WTC11 (cell line): Measurements from ENCODE around the gene WDR91. TPM values are rescaled to one million over a fixed set of nuclear protein-coding genes. Genes with fewer than 3 reads are reported as not detected.

Experiments
- ATAC-seq: fragments of 200-7000 bp; cut with Tn5 transposase; 2 replicates; pipeline ENCODE4 v1.10.0; 2021; ENCODE audit warnings: mild to moderate bottlenecking, moderate library complexity
- CTCF ChIA-PET: fragments of 300-600 bp; sonication (Branson Sonifier 250); formaldehyde crosslinking; loops from one replicate; lab custom pipeline; 2021; ENCODE audit warnings: antibody characterized with exemption; lab: Charles Lee
- POLR2A ChIA-PET: fragments of 350-600 bp; sonication (Branson Sonifier 250); formaldehyde crosslinking; loops from one replicate; lab custom pipeline; 2021; ENCODE audit warnings: antibody characterized with exemption; lab: Charles Lee
- DNase-seq: peaks from one replicate; pipeline ENCODE4 v3.0.0; 2021; ENCODE audit warnings: low spot score
- H3K27ac Mint-ChIP-seq: 2 replicates; pipeline ENCODE4 v1.8.0; 2021; ENCODE audit warnings: mixed read lengths
- H3K27me3 Mint-ChIP-seq: 2 replicates; pipeline ENCODE4 v1.8.0; 2021; ENCODE audit warnings: low read depth, mild to moderate bottlenecking, moderate library complexity, mixed read lengths
- H3K36me3 Mint-ChIP-seq: 2 replicates; pipeline ENCODE4 v1.8.0; 2021; ENCODE audit warnings: mixed read lengths
- H3K4me1 Mint-ChIP-seq: 2 replicates; pipeline ENCODE4 v1.8.0; 2022; ENCODE audit warnings: mixed read lengths
- H3K4me3 Mint-ChIP-seq: 2 replicates; pipeline ENCODE4 v1.8.0; 2021; ENCODE audit warnings: mild to moderate bottlenecking, moderate library complexity, mixed read lengths
- H3K9me3 Mint-ChIP-seq: 2 replicates; pipeline ENCODE4 v1.8.0; 2021; ENCODE audit warnings: mixed read lengths
- CREM ChIP-seq: sonication (generic); formaldehyde crosslinking; IDR thresholded peaks from 2 replicates; pipeline ENCODE4 v1.8.1; 2022; ENCODE audit warnings: mild to moderate bottlenecking, missing genetic modification reagents, moderate library complexity
- ESRRA ChIP-seq: sonication (generic); formaldehyde crosslinking; IDR thresholded peaks from 2 replicates; pipeline ENCODE4 v1.8.1; 2022; ENCODE audit warnings: mild to moderate bottlenecking, missing genetic modification reagents, borderline replicate concordance
- RELA ChIP-seq: sonication (generic); formaldehyde crosslinking; IDR thresholded peaks from 2 replicates; pipeline ENCODE4 v1.8.1; 2022; ENCODE audit warnings: missing genetic modification reagents, mild to moderate bottlenecking, borderline replicate concordance
- total RNA-seq: library from RNA; stranded (reverse); gene quantifications from 3 replicates; pipeline ENCODE4 v1.2.3, GENCODE V29; 2021
- TF ChIP-seq, protein P1 (sequence below): fragments of 250-450 bp; sonication (Bioruptor Pico); IDR thresholded peaks from 2 replicates; pipeline ENCODE4 v1.8.0; 2021; ENCODE audit warnings: mild to moderate bottlenecking
- TF ChIP-seq, protein P2 (sequence below): sonication (generic); formaldehyde crosslinking; IDR thresholded peaks from 2 replicates; pipeline ENCODE4 v1.8.1; 2023; ENCODE audit warnings: mild to moderate bottlenecking, missing genetic modification reagents
- TF ChIP-seq, protein P3 (sequence below): sonication (generic); formaldehyde crosslinking; IDR thresholded peaks from 2 replicates; pipeline ENCODE4 v1.8.0; 2023; ENCODE audit warnings: missing genetic modification reagents
- TF ChIP-seq, protein P4 (sequence below): sonication (generic); formaldehyde crosslinking; IDR thresholded peaks from 2 replicates; pipeline ENCODE4 v1.8.1; 2022; ENCODE audit warnings: missing genetic modification reagents, borderline replicate concordance
- TF ChIP-seq, protein P5 (sequence below): fragments of 250-450 bp; sonication (Bioruptor Pico); conservative IDR thresholded peaks from 2 replicates; pipeline ENCODE4 v1.9.0; 2021; ENCODE audit warnings: mild to moderate bottlenecking
- TF ChIP-seq, protein P6 (sequence below): sonication (generic); formaldehyde crosslinking; IDR thresholded peaks from 2 replicates; pipeline ENCODE4 v1.8.0; 2022; ENCODE audit warnings: missing genetic modification reagents
- TF ChIP-seq, protein P7 (sequence below): sonication (generic); formaldehyde crosslinking; IDR thresholded peaks from 2 replicates; pipeline ENCODE4 v1.8.0; 2023; ENCODE audit warnings: missing genetic modification reagents, mild to moderate bottlenecking, borderline replicate concordance
- TF ChIP-seq, protein P8 (sequence below): fragments of 250-450 bp; sonication (Bioruptor Pico); IDR thresholded peaks from 2 replicates; pipeline ENCODE4 v1.9.0; 2021; ENCODE audit warnings: mild to moderate bottlenecking

WDR91 gene
- total RNA-seq, 1 experiment from 2014 or later, result 12.0 TPM

DNA sequence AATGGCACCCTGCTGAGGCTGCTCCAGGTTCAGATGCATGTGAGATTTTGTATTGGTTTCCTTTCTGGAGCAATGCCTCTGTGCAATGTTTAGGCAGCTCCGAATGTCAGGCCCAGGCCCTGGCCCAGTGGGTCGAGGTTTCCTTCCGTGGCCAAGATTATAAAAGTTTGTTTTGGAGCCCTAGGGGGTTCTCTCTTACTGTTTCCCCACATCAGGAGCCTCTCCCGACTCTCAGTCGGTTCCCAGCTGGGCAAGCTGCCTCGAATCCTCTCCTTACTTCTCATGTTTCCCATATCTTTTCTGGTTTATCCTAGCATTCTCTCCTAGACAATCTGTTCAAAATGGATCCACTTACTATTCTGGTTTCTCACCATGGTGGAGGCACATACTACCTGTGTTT is 52.5 kb downstream of the WDR91 start:
- DNase-seq (no peak), ATAC-seq (no peak)
- H3K9me3 Mint-ChIP-seq, result peaks cover 66% of the 10 kb centered on the region
- no peak overlapping the region; the same call in 1 of the 2 replicates for H3K27ac Mint-ChIP-seq
- peaks cover 78% of the 10 kb centered on the region for H3K36me3 Mint-ChIP-seq
- peaks cover 5% of the 10 kb centered on the region for H3K27me3 Mint-ChIP-seq
- ChIA-PET POLR2A (no interaction called here), CTCF (no interaction called here)
- TF ChIP-seq, protein P1, sequence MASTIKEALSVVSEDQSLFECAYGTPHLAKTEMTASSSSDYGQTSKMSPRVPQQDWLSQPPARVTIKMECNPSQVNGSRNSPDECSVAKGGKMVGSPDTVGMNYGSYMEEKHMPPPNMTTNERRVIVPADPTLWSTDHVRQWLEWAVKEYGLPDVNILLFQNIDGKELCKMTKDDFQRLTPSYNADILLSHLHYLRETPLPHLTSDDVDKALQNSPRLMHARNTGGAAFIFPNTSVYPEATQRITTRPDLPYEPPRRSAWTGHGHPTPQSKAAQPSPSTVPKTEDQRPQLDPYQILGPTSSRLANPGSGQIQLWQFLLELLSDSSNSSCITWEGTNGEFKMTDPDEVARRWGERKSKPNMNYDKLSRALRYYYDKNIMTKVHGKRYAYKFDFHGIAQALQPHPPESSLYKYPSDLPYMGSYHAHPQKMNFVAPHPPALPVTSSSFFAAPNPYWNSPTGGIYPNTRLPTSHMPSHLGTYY (CRISPR knock-in tag), result no peak
- TF ChIP-seq, protein P2, sequence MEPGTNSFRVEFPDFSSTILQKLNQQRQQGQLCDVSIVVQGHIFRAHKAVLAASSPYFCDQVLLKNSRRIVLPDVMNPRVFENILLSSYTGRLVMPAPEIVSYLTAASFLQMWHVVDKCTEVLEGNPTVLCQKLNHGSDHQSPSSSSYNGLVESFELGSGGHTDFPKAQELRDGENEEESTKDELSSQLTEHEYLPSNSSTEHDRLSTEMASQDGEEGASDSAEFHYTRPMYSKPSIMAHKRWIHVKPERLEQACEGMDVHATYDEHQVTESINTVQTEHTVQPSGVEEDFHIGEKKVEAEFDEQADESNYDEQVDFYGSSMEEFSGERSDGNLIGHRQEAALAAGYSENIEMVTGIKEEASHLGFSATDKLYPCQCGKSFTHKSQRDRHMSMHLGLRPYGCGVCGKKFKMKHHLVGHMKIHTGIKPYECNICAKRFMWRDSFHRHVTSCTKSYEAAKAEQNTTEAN (CRISPR knock-in tag), result no peak
- H3K4me1 Mint-ChIP-seq, result peaks cover 26% of the 10 kb centered on the region
- no peak overlapping the region for H3K4me3 Mint-ChIP-seq

DNA sequence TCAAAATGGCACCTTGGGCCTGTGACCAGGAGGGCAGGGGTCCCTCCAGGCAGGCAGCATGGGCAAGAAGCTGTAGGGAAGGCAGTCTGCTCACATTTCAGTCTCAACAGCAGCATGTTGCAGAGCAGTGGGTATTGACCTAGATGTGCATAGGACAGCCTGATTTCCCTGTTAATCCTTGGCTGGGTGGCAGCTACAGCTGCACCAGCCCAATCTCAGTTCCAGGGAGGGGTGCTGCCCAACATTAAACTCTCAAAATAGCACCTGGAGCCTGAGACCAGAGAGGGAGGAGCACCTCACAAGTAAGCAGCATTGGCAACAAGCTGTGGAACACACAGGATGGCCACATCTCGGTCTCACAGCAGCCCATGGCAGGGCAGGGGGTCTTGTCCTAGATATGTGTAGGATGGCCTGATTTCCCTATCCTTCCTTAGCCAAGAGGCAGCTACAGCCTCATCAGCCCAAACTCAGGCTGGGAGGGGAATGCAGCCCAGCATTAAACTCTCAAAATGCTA is 53.1 kb downstream of the WDR91 start:
- TF ChIP-seq, protein P3, sequence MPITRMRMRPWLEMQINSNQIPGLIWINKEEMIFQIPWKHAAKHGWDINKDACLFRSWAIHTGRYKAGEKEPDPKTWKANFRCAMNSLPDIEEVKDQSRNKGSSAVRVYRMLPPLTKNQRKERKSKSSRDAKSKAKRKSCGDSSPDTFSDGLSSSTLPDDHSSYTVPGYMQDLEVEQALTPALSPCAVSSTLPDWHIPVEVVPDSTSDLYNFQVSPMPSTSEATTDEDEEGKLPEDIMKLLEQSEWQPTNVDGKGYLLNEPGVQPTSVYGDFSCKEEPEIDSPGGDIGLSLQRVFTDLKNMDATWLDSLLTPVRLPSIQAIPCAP (CRISPR knock-in tag), result no peak
- TF ChIP-seq, protein P4, sequence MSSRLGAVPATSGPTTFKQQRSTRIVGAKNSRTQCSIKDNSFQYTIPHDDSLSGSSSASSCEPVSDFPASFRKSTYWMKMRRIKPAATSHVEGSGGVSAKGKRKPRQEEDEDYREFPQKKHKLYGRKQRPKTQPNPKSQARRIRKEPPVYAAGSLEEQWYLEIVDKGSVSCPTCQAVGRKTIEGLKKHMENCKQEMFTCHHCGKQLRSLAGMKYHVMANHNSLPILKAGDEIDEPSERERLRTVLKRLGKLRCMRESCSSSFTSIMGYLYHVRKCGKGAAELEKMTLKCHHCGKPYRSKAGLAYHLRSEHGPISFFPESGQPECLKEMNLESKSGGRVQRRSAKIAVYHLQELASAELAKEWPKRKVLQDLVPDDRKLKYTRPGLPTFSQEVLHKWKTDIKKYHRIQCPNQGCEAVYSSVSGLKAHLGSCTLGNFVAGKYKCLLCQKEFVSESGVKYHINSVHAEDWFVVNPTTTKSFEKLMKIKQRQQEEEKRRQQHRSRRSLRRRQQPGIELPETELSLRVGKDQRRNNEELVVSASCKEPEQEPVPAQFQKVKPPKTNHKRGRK (CRISPR knock-in tag), result no peak
- ChIA-PET POLR2A (no interaction called here), CTCF (no interaction called here)
- ATAC-seq (no peak), DNase-seq (no peak)
- Mint-ChIP-seq H3K9me3 (peaks cover 70% of the 10 kb centered on the region), H3K4me3 (no peak overlapping the region), H3K27ac (no peak overlapping the region), H3K27me3 (peaks cover 5% of the 10 kb centered on the region), H3K36me3 (peaks cover 78% of the 10 kb centered on the region), H3K4me1 (peaks cover 26% of the 10 kb centered on the region)

DNA sequence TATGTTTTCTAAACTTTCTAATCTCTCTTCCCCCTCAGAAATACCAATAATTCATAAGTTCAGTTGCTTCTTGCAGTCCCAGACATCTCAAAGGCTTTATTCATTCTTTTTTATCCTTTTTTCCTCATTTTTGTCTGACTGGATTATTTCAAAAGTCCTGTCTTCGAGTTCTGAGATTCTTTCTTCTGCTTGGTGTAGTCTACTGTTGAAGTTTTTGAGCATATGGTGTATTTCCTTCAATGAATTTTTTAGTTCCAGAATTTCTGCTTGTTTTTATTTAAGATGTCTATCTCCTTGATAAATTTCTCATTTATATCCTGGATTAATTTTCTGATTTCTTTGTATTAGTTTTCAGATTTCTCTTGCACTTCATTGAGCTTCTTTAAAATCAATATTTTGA is 55.0 kb downstream of the WDR91 start:
- peaks cover 57% of the 10 kb centered on the region for H3K9me3 Mint-ChIP-seq
- ATAC-seq (no peak), DNase-seq (no peak)
- peaks cover 60% of the 10 kb centered on the region for H3K36me3 Mint-ChIP-seq
- no peak overlapping the region for H3K4me3 Mint-ChIP-seq
- H3K27me3 Mint-ChIP-seq, result peaks cover 5% of the 10 kb centered on the region
- ChIA-PET POLR2A (interaction anchor here (0.6 kb wide), 1 partner anchor 79 kb away, joined by 4 read pairs; no protein-coding TSS in a partner anchor), CTCF (no interaction called here)
- peaks cover 22% of the 10 kb centered on the region for H3K4me1 Mint-ChIP-seq
- no peak overlapping the region for H3K27ac Mint-ChIP-seq
- TF ChIP-seq, protein P5, sequence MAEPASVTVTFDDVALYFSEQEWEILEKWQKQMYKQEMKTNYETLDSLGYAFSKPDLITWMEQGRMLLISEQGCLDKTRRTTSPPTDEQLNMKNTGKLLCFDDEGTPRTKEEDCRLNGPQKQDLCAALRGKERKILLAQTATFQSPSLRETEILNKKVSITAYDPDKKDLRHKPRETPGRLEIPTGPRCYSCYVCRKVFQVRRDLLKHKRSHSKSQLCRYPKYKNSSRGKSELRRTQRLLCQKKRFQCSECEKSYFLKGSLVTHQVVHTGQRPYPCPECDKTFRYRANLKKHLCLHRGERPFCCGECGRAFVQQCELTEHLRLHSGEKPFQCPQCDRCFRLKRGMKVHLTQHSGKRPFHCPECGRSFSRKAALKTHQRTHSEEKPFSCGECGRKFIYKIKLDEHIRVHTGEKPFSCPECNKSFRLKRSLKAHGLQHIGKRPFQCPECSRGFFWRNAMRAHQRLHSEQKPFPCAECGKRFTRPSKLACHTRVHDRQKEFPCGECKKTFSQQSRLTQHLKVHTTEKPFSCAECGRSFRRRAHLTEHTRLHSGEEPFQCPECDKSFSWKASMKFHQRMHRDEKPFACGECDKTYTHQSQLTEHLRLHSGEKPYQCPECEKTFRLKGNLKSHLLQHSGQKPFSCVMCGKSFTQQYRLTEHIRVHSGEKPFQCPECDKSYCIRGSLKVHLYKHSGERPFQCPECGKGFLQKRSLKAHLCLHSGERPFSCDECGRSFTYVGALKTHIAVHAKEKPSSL (CRISPR knock-in tag), result no peak
- no peak for TF ChIP-seq ESRRA

DNA sequence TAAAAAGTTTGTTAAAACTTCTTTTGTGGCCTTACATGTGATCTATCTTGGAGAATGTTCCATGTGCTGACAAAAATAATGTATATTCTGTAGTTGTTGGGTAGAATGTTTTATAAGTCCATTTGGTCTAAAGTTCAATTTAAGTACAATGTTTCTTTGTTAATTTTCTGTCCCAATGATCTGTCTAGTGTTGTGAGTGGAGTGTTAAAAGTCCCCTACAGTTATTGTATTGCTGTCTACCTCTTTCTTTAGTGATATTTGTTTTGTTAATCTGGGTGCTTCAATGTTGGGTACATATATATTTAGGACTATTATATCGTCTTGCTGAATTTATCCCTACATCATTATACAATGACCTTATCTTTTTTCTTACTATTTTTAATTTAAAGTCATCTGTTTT is 56.6 kb downstream of the WDR91 start:
- peaks cover 52% of the 10 kb centered on the region for H3K9me3 Mint-ChIP-seq
- DNase-seq, result no peak
- CTCF ChIA-PET, result interaction anchor here (0.6 kb wide), 1 partner anchor 508 kb away, joined by 3 read pairs; the partner anchor contains the start of gene BPGM
- H3K27ac Mint-ChIP-seq, result no peak overlapping the region
- no peak for ATAC-seq
- POLR2A ChIA-PET, result no interaction called here
- H3K4me3 Mint-ChIP-seq, result no peak overlapping the region
- H3K4me1 Mint-ChIP-seq, result peaks cover 8% of the 10 kb centered on the region
- H3K27me3 Mint-ChIP-seq, result peaks cover 5% of the 10 kb centered on the region
- peaks cover 46% of the 10 kb centered on the region for H3K36me3 Mint-ChIP-seq
- TF ChIP-seq, protein P6, sequence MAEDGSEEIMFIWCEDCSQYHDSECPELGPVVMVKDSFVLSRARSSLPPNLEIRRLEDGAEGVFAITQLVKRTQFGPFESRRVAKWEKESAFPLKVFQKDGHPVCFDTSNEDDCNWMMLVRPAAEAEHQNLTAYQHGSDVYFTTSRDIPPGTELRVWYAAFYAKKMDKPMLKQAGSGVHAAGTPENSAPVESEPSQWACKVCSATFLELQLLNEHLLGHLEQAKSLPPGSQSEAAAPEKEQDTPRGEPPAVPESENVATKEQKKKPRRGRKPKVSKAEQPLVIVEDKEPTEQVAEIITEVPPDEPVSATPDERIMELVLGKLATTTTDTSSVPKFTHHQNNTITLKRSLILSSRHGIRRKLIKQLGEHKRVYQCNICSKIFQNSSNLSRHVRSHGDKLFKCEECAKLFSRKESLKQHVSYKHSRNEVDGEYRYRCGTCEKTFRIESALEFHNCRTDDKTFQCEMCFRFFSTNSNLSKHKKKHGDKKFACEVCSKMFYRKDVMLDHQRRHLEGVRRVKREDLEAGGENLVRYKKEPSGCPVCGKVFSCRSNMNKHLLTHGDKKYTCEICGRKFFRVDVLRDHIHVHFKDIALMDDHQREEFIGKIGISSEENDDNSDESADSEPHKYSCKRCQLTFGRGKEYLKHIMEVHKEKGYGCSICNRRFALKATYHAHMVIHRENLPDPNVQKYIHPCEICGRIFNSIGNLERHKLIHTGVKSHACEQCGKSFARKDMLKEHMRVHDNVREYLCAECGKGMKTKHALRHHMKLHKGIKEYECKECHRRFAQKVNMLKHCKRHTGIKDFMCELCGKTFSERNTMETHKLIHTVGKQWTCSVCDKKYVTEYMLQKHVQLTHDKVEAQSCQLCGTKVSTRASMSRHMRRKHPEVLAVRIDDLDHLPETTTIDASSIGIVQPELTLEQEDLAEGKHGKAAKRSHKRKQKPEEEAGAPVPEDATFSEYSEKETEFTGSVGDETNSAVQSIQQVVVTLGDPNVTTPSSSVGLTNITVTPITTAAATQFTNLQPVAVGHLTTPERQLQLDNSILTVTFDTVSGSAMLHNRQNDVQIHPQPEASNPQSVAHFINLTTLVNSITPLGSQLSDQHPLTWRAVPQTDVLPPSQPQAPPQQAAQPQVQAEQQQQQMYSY, result no peak
- no peak for TF ChIP-seq RELA (CRISPR knock-in tag)
- TF ChIP-seq CREM, result no peak
- TF ChIP-seq, protein P7, sequence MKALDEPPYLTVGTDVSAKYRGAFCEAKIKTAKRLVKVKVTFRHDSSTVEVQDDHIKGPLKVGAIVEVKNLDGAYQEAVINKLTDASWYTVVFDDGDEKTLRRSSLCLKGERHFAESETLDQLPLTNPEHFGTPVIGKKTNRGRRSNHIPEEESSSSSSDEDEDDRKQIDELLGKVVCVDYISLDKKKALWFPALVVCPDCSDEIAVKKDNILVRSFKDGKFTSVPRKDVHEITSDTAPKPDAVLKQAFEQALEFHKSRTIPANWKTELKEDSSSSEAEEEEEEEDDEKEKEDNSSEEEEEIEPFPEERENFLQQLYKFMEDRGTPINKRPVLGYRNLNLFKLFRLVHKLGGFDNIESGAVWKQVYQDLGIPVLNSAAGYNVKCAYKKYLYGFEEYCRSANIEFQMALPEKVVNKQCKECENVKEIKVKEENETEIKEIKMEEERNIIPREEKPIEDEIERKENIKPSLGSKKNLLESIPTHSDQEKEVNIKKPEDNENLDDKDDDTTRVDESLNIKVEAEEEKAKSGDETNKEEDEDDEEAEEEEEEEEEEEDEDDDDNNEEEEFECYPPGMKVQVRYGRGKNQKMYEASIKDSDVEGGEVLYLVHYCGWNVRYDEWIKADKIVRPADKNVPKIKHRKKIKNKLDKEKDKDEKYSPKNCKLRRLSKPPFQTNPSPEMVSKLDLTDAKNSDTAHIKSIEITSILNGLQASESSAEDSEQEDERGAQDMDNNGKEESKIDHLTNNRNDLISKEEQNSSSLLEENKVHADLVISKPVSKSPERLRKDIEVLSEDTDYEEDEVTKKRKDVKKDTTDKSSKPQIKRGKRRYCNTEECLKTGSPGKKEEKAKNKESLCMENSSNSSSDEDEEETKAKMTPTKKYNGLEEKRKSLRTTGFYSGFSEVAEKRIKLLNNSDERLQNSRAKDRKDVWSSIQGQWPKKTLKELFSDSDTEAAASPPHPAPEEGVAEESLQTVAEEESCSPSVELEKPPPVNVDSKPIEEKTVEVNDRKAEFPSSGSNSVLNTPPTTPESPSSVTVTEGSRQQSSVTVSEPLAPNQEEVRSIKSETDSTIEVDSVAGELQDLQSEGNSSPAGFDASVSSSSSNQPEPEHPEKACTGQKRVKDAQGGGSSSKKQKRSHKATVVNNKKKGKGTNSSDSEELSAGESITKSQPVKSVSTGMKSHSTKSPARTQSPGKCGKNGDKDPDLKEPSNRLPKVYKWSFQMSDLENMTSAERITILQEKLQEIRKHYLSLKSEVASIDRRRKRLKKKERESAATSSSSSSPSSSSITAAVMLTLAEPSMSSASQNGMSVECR (CRISPR knock-in tag), result no peak
- TF ChIP-seq, protein P8, sequence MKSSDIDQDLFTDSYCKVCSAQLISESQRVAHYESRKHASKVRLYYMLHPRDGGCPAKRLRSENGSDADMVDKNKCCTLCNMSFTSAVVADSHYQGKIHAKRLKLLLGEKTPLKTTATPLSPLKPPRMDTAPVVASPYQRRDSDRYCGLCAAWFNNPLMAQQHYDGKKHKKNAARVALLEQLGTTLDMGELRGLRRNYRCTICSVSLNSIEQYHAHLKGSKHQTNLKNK, result no peak
